Mucosa of descending colon (tissue), 3 donors: Measurements from ENCODE around the gene SLC16A3. TPM values are rescaled to one million over a fixed set of nuclear protein-coding genes. Genes with fewer than 3 reads are reported as not detected.

ENCODE experiments used
- ATAC-seq: fragments of 200-7000 bp; cut with Tn5 transposase; one replicate; pipeline ENCODE4 v1.9.1; 2020; ENCODE audit warnings: mild to moderate bottlenecking, moderate library complexity
- DNase-seq, 3 donors: peaks; one replicate each; pipeline ENCODE4 v3.0.0-alpha.2; 2020
- H3K36me3 ChIP-seq: fragments of 200-600 bp; one replicate; pipeline ENCODE4 v1.8.0; 2021; ENCODE audit warnings: low read depth, mild to moderate bottlenecking
- H3K4me1 ChIP-seq: fragments of 200-600 bp; one replicate; pipeline ENCODE4 v1.8.0; 2021; ENCODE audit warnings: low read depth, mild to moderate bottlenecking
- H3K4me3 ChIP-seq: fragments of 200-600 bp; one replicate; pipeline ENCODE4 v1.8.0; 2021; ENCODE audit warnings: mild to moderate bottlenecking
- H3K9me3 ChIP-seq: fragments of 200-600 bp; one replicate; pipeline ENCODE4 v1.8.0; 2021; ENCODE audit warnings: mild to moderate bottlenecking
- intact Hi-C, 2 donors: fragments of 100-400 bp; cut with DNase I in 1 of 2; cut with micrococcal nuclease in 1 of 2; formaldehyde crosslinking; loops; one replicate each; pipeline versions ENCODE4 v1.11.0 to v1.11.1; 2022; cut with DNase I, micrococcal nuclease
- total RNA-seq, 3 donors: library from RNA; stranded (reverse); fragmentation: NEBNext Ultra II Directional in 2 of 3; extraction: Animal tissue kit (Norgen Biotek cat#: 25700) in 2 of 3; gene quantifications; one replicate each; pipeline versions ENCODE4 v1.2.1 to v1.2.4, GENCODE V29; 2021 to 2023
- TF ChIP-seq, protein P1 (sequence below): fragments of 200-600 bp; IDR thresholded peaks from one replicate; pipeline ENCODE4 v1.8.0; 2022; ENCODE audit warnings: antibody characterized with exemption, mild to moderate bottlenecking
- donor health status: DM: no; HTN: no; CAD: no; lungs with moderate emphysema.
- donor health status: DM: no; HTN: no; CAD: no.
- donor health status: DM: no; HTN: yes; CAD: no.

Gene SLC16A3
- total RNA-seq, 3 donors from 2014 or later = 41.0 to 150 (median 104) TPM

DNA sequence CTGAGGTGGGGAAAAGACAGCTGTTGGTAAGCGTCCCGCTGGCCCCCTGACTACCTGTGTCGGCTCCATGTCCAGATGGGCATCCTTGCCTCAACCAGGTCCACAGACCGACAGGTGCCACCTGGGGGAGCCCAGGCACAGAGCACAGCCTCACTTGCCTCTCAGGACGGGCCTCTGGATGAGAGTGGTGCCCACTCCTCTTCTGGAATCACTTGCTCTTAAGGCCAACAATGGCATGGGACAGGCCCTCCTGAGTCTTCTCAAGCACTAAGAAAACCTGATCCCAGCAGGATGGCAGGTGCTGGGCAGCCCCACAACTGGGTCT, 17.2 kb downstream of the SLC16A3 start:
- intact Hi-C loops = no loop called here
- ATAC-seq (no peak), DNase-seq (no peak)
- TF ChIP-seq, protein P1, sequence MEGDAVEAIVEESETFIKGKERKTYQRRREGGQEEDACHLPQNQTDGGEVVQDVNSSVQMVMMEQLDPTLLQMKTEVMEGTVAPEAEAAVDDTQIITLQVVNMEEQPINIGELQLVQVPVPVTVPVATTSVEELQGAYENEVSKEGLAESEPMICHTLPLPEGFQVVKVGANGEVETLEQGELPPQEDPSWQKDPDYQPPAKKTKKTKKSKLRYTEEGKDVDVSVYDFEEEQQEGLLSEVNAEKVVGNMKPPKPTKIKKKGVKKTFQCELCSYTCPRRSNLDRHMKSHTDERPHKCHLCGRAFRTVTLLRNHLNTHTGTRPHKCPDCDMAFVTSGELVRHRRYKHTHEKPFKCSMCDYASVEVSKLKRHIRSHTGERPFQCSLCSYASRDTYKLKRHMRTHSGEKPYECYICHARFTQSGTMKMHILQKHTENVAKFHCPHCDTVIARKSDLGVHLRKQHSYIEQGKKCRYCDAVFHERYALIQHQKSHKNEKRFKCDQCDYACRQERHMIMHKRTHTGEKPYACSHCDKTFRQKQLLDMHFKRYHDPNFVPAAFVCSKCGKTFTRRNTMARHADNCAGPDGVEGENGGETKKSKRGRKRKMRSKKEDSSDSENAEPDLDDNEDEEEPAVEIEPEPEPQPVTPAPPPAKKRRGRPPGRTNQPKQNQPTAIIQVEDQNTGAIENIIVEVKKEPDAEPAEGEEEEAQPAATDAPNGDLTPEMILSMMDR = no peak
- Histone ChIP-seq H3K9me3 (no peaks in the 10 kb centered on the region), H3K4me1 (peaks cover 20% of the 10 kb centered on the region), H3K36me3 (peaks cover 17% of the 10 kb centered on the region), H3K4me3 (no peak overlapping the region)

DNA sequence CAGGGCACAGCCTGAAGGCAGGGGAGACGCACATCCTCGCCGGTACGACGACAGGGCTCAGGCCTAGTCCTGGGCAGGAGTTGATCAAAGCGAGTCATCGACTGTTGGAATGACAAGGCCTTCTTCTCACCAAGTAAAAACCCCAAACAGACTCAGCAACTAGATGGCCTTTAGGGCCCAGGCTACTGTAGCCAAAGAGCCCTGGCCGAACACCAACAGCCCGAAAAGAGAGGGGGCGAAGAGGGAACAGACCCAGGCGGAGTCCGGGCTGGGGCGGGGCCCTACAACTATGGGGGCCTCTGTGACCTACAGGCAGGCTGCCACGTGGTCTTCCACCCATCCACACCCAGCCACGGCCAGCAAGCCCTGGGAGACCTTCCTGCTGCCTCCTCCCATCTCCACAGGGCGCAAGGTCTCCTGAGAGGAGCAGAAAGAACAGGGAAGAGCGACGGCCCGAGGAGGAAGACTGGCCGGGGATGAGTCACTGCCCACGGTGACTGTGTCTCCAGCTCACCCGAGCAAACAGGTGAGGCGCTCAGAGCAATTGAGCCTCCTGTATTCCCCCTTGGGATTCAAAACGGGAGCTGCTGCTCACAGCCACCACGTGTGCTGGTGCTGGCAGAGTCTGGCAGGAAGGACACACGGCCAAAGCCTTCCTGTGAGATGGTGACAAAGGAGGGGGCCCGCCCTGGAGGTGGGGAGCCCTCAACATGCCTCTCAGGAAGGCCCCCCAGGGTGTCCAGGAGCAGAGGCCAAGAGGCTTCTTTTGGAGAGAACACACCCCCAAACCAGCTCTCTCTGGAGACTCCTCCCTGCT, 17.7 kb downstream of the SLC16A3 start:
- ATAC-seq = peak; percentile 69
- Histone ChIP-seq H3K4me1 (peaks cover 15% of the 10 kb centered on the region), H3K4me3 (no peak overlapping the region), H3K36me3 (peaks cover 21% of the 10 kb centered on the region), H3K9me3 (no peaks in the 10 kb centered on the region)
- intact Hi-C loops = no loop called here
- TF ChIP-seq, protein P1 = no peak
- peak in 2 of 3 donors; percentile 16 to 69 for DNase-seq

DNA sequence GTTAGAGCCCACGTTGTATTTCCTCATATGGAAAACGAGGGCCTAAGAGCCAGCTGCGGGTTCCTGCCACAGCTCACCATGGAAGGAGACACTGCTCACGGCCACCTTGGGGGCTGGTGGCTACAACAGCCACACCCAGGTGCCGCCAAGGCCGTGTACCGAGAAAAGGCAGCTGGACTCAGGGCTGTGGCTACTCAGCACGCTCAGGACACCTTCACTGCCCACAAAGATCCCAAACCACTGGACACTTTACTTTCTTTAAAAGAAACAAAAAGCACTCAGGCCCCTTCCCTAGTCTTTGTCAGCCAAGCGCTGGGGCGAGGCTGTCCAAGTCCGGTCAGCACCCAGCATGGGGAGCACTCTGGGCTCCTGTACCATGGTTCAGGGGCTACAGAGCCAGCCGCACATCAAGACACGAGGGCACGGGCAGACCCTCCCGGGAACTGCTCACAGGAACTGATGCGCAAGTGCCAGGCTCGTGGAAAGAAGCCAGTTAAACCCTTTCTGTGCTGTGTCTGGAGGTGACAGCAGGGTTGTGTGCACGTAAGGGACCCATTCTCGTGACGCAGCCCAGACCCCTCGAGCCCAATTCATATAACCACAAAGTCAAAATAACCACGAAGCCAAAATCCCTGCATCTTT, 18.5 kb downstream of the SLC16A3 start:
- peaks cover 8% of the 10 kb centered on the region for H3K4me1 ChIP-seq
- intact Hi-C loops = no loop called here
- DNase-seq (peak in 1 of 3 donors; percentile 49), ATAC-seq (no peak)
- TF ChIP-seq, protein P1 = no peak
- peaks cover 29% of the 10 kb centered on the region for H3K36me3 ChIP-seq
- no peaks in the 10 kb centered on the region for H3K9me3 ChIP-seq
- H3K4me3 ChIP-seq = no peak overlapping the region

DNA sequence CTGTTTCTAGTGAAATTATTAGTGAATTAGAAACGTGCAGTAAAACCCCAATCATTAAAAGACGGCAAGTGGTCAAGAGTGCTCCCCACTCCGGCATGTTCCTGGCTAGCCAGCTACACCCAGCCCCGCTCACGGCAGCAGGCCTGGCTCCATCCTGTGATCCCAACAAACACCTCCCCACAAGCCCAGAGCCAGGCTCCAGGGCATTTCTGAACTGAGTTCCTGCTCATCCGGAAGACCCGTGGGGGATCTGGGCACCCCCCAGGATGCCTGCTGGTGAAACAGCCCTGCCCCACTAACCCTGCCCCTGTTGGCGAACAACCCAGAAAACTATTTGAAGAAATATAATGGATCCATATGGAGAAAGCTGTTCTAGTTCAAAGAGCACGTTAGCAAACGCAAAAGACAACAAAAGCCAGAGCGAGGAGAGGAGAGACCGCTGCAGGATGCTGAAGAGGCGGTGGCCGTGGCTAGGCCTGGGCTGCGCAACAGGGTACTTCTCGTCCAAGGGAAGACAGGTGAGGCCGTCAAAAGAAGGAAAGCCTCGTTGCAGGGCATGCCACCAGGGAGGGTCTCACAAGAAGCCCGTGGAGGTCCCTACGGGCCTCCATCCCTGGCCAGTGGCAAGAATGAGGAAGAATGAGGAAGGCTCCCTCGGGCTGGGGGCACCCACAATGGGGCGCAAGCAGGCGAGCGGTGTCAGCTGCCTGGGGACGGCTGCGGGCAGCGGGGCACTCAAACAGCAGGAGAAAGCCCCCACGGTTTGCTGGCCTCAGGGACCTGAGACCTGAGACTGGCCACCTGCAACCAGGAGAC, 19.2 kb downstream of the SLC16A3 start:
- H3K4me1 ChIP-seq = peaks cover 3% of the 10 kb centered on the region
- H3K9me3 ChIP-seq = no peaks in the 10 kb centered on the region
- DNase-seq (peak in 1 of 3 donors; percentile 42), ATAC-seq (no peak)
- peaks cover 36% of the 10 kb centered on the region for H3K36me3 ChIP-seq
- TF ChIP-seq, protein P1 = no peak
- intact Hi-C loops = no loop called here
- H3K4me3 ChIP-seq = no peak overlapping the region

GRCh38 chr17:82248815-82249674, 20.2 kb downstream of the SLC16A3 start:
- Histone ChIP-seq H3K9me3 (no peaks in the 10 kb centered on the region), H3K36me3 (peaks cover 32% of the 10 kb centered on the region), H3K4me1 (no peaks in the 10 kb centered on the region), H3K4me3 (no peak overlapping the region)
- TF ChIP-seq, protein P1 = no peak
- DNase-seq (peak in 1 of 3 donors; percentile 49), ATAC-seq (no peak)
- intact Hi-C loops = no loop called here
